ENCODE measurements around the gene PLCD3.

DNA sequence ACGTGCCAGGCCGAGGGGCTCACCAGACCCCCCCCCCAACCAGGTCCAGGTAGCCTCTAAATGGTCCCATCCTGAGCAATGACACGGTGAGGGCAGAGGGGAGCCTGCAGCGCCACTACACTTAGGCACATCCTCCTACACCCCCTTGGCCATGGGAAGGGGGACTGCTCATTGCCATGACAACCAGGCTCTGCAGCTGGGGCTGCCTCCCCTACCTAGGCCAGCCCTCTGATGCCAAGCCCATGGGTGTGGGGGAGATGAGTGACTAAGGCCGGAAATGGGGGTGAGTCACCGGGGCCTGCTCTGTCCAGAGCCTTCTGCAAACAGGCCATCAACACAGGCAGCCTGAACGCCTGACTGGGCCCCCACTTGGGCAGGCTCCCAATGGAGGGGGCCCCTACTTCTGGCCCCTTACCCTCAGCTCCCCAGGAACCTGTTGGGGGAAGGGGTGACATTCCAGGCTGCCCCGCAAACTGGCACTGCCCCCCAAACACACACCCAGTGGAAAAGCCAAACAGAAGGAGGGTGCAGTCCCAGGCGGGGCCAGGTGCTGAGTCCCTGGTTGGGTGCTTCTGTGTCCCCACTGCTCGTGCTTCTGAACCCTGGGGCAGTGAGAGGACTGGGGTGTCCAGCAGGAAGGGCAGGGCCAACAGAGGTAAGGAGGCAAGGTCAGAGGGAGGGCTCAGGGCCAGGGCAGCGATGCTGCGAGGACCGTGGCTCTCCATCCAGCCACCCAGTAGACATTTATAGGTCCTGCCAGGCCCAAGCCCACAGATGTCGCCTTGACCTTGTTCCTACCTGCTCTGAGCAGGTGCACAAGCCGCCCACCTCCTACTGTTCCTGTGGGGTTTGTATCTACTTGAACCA lies 8.2 kb downstream of the PLCD3 start:
- no peak for TF ChIP-seq CTCF (IDR thresholded peaks at IDR 0.05)
- no peak for TF ChIP-seq GRHL2 (CRISPR knock-in tag; IDR thresholded peaks at IDR 0.05; ENCODE audit: insufficient replicate concordance, severe bottlenecking)
- no peak for TF ChIP-seq ZSCAN18 (CRISPR knock-in tag; IDR thresholded peaks at IDR 0.05)
- TF ChIP-seq ZNF396 (CRISPR knock-in tag; IDR thresholded peaks at IDR 0.05; ENCODE audit: borderline replicate concordance): no peak
- TF ChIP-seq, protein P1, sequence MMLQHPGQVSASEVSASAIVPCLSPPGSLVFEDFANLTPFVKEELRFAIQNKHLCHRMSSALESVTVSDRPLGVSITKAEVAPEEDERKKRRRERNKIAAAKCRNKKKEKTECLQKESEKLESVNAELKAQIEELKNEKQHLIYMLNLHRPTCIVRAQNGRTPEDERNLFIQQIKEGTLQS (CRISPR knock-in tag; conservative IDR thresholded peaks at IDR 0.05): no peak
- no peak for TF ChIP-seq E2F4 (CRISPR knock-in tag; IDR thresholded peaks at IDR 0.05; ENCODE audit: borderline replicate concordance, low read depth)
- no peak for TF ChIP-seq JAZF1 (CRISPR knock-in tag; IDR thresholded peaks at IDR 0.05)
- no peak for TF ChIP-seq MAX (CRISPR knock-in tag; IDR thresholded peaks at IDR 0.05)
- TF ChIP-seq, protein P2, sequence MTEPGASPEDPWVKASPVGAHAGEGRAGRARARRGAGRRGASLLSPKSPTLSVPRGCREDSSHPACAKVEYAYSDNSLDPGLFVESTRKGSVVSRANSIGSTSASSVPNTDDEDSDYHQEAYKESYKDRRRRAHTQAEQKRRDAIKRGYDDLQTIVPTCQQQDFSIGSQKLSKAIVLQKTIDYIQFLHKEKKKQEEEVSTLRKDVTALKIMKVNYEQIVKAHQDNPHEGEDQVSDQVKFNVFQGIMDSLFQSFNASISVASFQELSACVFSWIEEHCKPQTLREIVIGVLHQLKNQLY (CRISPR knock-in tag; IDR thresholded peaks at IDR 0.05): no peak
- TF ChIP-seq ZNF423 (CRISPR knock-in tag; IDR thresholded peaks at IDR 0.05): no peak
- TF ChIP-seq CREM (CRISPR knock-in tag; IDR thresholded peaks at IDR 0.05): no peak

Measured in WTC11 (cell line).